WTC11 (cell line): ENCODE results near the gene CXXC1. TPM values are rescaled to one million over a fixed set of nuclear protein-coding genes. Genes with fewer than 3 reads are reported as not detected.

Experiments used
- ATAC-seq: fragments of 200-7000 bp; cut with Tn5 transposase; 2 replicates; pipeline ENCODE4 v1.10.0; 2021; ENCODE audit warnings: mild to moderate bottlenecking, moderate library complexity
- CTCF ChIA-PET: fragments of 300-600 bp; sonication (Branson Sonifier 250); formaldehyde crosslinking; loops from one replicate; lab custom pipeline; 2021; ENCODE audit warnings: antibody characterized with exemption; lab: Charles Lee
- POLR2A ChIA-PET: fragments of 350-600 bp; sonication (Branson Sonifier 250); formaldehyde crosslinking; loops from one replicate; lab custom pipeline; 2021; ENCODE audit warnings: antibody characterized with exemption; lab: Charles Lee
- DNase-seq: peaks from one replicate; pipeline ENCODE4 v3.0.0; 2021; ENCODE audit warnings: low spot score
- H3K27ac Mint-ChIP-seq: 2 replicates; pipeline ENCODE4 v1.8.0; 2021; ENCODE audit warnings: mixed read lengths
- H3K27me3 Mint-ChIP-seq: 2 replicates; pipeline ENCODE4 v1.8.0; 2021; ENCODE audit warnings: low read depth, mild to moderate bottlenecking, moderate library complexity, mixed read lengths
- H3K36me3 Mint-ChIP-seq: 2 replicates; pipeline ENCODE4 v1.8.0; 2021; ENCODE audit warnings: mixed read lengths
- H3K4me1 Mint-ChIP-seq: 2 replicates; pipeline ENCODE4 v1.8.0; 2022; ENCODE audit warnings: mixed read lengths
- H3K4me3 Mint-ChIP-seq: 2 replicates; pipeline ENCODE4 v1.8.0; 2021; ENCODE audit warnings: mild to moderate bottlenecking, moderate library complexity, mixed read lengths
- H3K9me3 Mint-ChIP-seq: 2 replicates; pipeline ENCODE4 v1.8.0; 2021; ENCODE audit warnings: mixed read lengths
- CBFB ChIP-seq: sonication (generic); formaldehyde crosslinking; IDR thresholded peaks from 2 replicates; pipeline ENCODE4 v1.8.1; 2022; ENCODE audit warnings: mild to moderate bottlenecking, low read depth, missing genetic modification reagents
- FOXP1 ChIP-seq: sonication (generic); formaldehyde crosslinking; IDR thresholded peaks from 2 replicates; pipeline ENCODE4 v1.8.0; 2022; ENCODE audit warnings: missing genetic modification reagents, mild to moderate bottlenecking, moderate library complexity, borderline replicate concordance
- GABPB1 ChIP-seq: sonication (generic); formaldehyde crosslinking; IDR thresholded peaks from 2 replicates; pipeline ENCODE4 v1.8.1; 2023; ENCODE audit warnings: mild to moderate bottlenecking, missing genetic modification reagents
- JUN ChIP-seq: sonication (generic); formaldehyde crosslinking; IDR thresholded peaks from 2 replicates; pipeline ENCODE4 v1.8.0; 2023; ENCODE audit warnings: mild to moderate bottlenecking, missing genetic modification reagents
- KAT7 ChIP-seq: sonication (generic); formaldehyde crosslinking; IDR thresholded peaks from 2 replicates; pipeline ENCODE4 v1.8.1; 2023; ENCODE audit warnings: missing genetic modification reagents, mild to moderate bottlenecking, borderline replicate concordance
- NFATC4 ChIP-seq: fragments of 250-450 bp; sonication (Bioruptor Pico); IDR thresholded peaks from 2 replicates; pipeline ENCODE4 v1.9.0; 2021; ENCODE audit warnings: mild to moderate bottlenecking
- NFE2L1 ChIP-seq: sonication (generic); formaldehyde crosslinking; IDR thresholded peaks from 2 replicates; pipeline ENCODE4 v1.8.1; 2023; ENCODE audit warnings: missing genetic modification reagents
- NFYB ChIP-seq: sonication (generic); formaldehyde crosslinking; conservative IDR thresholded peaks from 2 replicates; pipeline ENCODE4 v1.8.0; 2022; ENCODE audit warnings: low read depth, missing genetic modification reagents
- TEAD1 ChIP-seq: sonication (generic); formaldehyde crosslinking; IDR thresholded peaks from 2 replicates; pipeline ENCODE4 v1.8.0; 2022; ENCODE audit warnings: mild to moderate bottlenecking, missing genetic modification reagents
- TP53 ChIP-seq: sonication (generic); formaldehyde crosslinking; IDR thresholded peaks from 2 replicates; pipeline ENCODE4 v1.8.1; 2023; ENCODE audit warnings: mild to moderate bottlenecking, missing genetic modification reagents
- ZNF138 ChIP-seq: sonication (generic); formaldehyde crosslinking; conservative IDR thresholded peaks from 2 replicates; pipeline ENCODE4 v1.8.1; 2022; ENCODE audit warnings: mild to moderate bottlenecking, moderate library complexity, missing genetic modification reagents
- ZNF396 ChIP-seq: fragments of 250-450 bp; sonication (Bioruptor Pico); IDR thresholded peaks from 2 replicates; pipeline ENCODE4 v1.8.0; 2021; ENCODE audit warnings: mild to moderate bottlenecking, moderate library complexity, borderline replicate concordance
- ZNF671 ChIP-seq: fragments of 250-450 bp; sonication (Bioruptor Pico); IDR thresholded peaks from 2 replicates; pipeline ENCODE4 v1.8.0; 2021; ENCODE audit warnings: mild to moderate bottlenecking
- total RNA-seq: library from RNA; stranded (reverse); gene quantifications from 3 replicates; pipeline ENCODE4 v1.2.3, GENCODE V29; 2021
- TF ChIP-seq, protein P1 (sequence below): sonication (generic); formaldehyde crosslinking; IDR thresholded peaks from 2 replicates; pipeline ENCODE4 v1.8.0; 2023; ENCODE audit warnings: missing genetic modification reagents, mild to moderate bottlenecking, borderline replicate concordance
- TF ChIP-seq, protein P2 (sequence below): sonication (generic); formaldehyde crosslinking; IDR thresholded peaks from 2 replicates; pipeline ENCODE4 v1.8.0; 2022; ENCODE audit warnings: mild to moderate bottlenecking, missing genetic modification reagents
- TF ChIP-seq, protein P3 (sequence below): sonication (generic); formaldehyde crosslinking; conservative IDR thresholded peaks from 2 replicates; pipeline ENCODE4 v1.8.1; 2023; ENCODE audit warnings: mild to moderate bottlenecking, low read depth, missing genetic modification reagents, moderate library complexity
- TF ChIP-seq, protein P4 (sequence below): sonication (generic); formaldehyde crosslinking; IDR thresholded peaks from 2 replicates; pipeline ENCODE4 v1.8.1; 2023; ENCODE audit warnings: mild to moderate bottlenecking, missing genetic modification reagents, borderline replicate concordance
- TF ChIP-seq, protein P5 (sequence below): fragments of 250-450 bp; sonication (Bioruptor Pico); IDR thresholded peaks from 2 replicates; pipeline ENCODE4 v1.8.0; 2021; ENCODE audit warnings: mild to moderate bottlenecking
- TF ChIP-seq, protein P6 (sequence below): sonication (generic); formaldehyde crosslinking; IDR thresholded peaks from 2 replicates; pipeline ENCODE4 v1.8.1; 2023; ENCODE audit warnings: mild to moderate bottlenecking, missing genetic modification reagents

CXXC1 gene
- total RNA-seq, 1 experiment from 2014 or later: 94.5 TPM

DNA sequence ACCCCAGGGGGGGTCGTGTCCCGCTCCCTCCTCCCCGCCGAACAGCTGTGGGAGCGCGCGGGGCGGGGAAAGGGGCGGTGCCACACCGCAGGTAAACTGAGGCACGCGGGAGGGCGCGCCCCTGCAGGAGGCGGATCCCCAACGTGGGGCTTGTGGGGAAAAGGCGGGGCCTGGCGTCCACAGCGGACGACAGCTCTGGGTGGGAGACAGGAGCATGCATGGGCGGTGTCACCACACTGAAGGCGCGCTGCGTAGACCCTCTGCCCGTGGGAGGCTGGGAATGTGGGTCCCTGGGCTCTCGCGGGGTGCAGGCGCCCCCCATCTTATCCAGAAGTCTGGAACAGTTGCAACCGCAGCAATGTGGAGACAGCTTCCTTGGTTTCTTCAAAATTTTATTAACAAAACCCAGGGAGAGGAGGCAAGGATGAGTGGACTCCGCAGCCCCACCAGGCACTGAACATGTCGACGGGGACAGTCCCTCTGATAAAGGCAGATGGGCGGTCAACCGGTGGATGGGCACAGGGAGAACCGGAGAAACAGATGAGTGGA is 5.4 kb downstream of the CXXC1 start (continued):
- TF ChIP-seq, protein P1, sequence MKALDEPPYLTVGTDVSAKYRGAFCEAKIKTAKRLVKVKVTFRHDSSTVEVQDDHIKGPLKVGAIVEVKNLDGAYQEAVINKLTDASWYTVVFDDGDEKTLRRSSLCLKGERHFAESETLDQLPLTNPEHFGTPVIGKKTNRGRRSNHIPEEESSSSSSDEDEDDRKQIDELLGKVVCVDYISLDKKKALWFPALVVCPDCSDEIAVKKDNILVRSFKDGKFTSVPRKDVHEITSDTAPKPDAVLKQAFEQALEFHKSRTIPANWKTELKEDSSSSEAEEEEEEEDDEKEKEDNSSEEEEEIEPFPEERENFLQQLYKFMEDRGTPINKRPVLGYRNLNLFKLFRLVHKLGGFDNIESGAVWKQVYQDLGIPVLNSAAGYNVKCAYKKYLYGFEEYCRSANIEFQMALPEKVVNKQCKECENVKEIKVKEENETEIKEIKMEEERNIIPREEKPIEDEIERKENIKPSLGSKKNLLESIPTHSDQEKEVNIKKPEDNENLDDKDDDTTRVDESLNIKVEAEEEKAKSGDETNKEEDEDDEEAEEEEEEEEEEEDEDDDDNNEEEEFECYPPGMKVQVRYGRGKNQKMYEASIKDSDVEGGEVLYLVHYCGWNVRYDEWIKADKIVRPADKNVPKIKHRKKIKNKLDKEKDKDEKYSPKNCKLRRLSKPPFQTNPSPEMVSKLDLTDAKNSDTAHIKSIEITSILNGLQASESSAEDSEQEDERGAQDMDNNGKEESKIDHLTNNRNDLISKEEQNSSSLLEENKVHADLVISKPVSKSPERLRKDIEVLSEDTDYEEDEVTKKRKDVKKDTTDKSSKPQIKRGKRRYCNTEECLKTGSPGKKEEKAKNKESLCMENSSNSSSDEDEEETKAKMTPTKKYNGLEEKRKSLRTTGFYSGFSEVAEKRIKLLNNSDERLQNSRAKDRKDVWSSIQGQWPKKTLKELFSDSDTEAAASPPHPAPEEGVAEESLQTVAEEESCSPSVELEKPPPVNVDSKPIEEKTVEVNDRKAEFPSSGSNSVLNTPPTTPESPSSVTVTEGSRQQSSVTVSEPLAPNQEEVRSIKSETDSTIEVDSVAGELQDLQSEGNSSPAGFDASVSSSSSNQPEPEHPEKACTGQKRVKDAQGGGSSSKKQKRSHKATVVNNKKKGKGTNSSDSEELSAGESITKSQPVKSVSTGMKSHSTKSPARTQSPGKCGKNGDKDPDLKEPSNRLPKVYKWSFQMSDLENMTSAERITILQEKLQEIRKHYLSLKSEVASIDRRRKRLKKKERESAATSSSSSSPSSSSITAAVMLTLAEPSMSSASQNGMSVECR (CRISPR knock-in tag): no peak
- TF ChIP-seq ZNF138 (CRISPR knock-in tag) (no peak), ZNF671 (no peak), NFE2L1 (CRISPR knock-in tag) (no peak), JUN (no peak), TEAD1 (CRISPR knock-in tag) (no peak)

DNA sequence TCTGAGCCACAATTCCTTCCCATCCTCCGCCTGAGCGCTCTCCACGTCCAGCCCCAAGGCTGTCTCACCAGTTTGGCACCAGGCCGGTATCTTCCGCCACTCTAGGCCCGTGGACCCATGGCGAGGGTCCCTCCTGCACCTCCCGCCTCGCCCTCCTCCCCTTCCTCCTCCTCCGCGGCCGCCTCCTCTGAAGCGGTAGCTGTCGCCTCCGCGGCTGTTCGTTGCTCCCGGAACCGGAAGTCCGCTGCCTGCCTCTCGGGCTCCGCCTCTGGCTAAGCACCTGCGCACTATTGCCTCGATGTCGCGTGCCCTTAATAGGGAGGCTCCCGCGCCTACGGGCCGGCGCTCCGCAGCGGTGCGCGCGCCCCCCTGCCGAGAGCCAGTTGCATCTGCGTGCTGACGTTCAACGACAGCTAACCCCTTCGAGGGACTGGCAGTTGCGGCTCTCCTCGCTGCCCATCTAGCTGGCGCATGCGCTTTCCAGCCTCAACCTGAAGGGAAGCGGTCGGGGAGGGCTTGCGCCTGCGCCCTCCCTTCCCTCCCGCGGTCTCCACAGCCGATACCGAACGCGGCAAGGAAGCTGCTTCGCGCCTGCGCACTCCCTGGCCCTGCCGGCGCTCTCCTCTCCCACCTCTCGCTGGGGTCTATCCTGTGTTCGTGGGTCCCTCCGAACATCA is 6.1 kb downstream of the CXXC1 start, which contains the start of gene MBD1:
Gene MBD1 (minus strand): TSS at position 229 of the 677 bp plus-strand sequence. CDS start 1,531 bp downstream, outside the sequence.
- peak; percentile 93 for DNase-seq
- H3K36me3 Mint-ChIP-seq: peaks cover 43% of the 10 kb centered on the region
- peak within 1 kb of the TSS; percentile 98 for H3K4me3 Mint-ChIP-seq
- no peaks in the 10 kb centered on the region for H3K9me3 Mint-ChIP-seq
- POLR2A ChIA-PET: interaction anchor here (1.2 kb wide), 2 partner anchors 13 to 75 kb away, joined by 3 to 4 read pairs; no protein-coding TSS in a partner anchor
- CTCF ChIA-PET: interaction anchor here (0.9 to 1.8 kb wide), 9 partner anchors 9 to 148 kb away, joined by 3 to 21 read pairs (median 6); partner anchors contain the start of gene CFAP53
- H3K4me1 Mint-ChIP-seq: peaks cover 20% of the 10 kb centered on the region
- H3K27ac Mint-ChIP-seq: peak within 1 kb of the TSS; percentile 97
- ATAC-seq: peak; percentile 87
- H3K27me3 Mint-ChIP-seq: no peaks in the 10 kb centered on the region
- TF ChIP-seq, protein P2, sequence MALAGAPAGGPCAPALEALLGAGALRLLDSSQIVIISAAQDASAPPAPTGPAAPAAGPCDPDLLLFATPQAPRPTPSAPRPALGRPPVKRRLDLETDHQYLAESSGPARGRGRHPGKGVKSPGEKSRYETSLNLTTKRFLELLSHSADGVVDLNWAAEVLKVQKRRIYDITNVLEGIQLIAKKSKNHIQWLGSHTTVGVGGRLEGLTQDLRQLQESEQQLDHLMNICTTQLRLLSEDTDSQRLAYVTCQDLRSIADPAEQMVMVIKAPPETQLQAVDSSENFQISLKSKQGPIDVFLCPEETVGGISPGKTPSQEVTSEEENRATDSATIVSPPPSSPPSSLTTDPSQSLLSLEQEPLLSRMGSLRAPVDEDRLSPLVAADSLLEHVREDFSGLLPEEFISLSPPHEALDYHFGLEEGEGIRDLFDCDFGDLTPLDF (CRISPR knock-in tag): peak; percentile 64; the same call in 1 of the 2 replicates
- TF ChIP-seq NFATC4 (CRISPR knock-in tag) (no peak), NFYB (CRISPR knock-in tag) (no peak), TEAD1 (CRISPR knock-in tag) (no peak; the same call in 1 of the 2 replicates), FOXP1 (CRISPR knock-in tag) (peak; percentile 79), CBFB (CRISPR knock-in tag) (no peak), KAT7 (0 out of 2 replicates have a peak, but pooled peaks have one; percentile 60), TP53 (no peak; the same call in 1 of the 2 replicates), GABPB1 (peak; percentile 82), ZNF396 (CRISPR knock-in tag) (no peak)
- TF ChIP-seq, protein P3, sequence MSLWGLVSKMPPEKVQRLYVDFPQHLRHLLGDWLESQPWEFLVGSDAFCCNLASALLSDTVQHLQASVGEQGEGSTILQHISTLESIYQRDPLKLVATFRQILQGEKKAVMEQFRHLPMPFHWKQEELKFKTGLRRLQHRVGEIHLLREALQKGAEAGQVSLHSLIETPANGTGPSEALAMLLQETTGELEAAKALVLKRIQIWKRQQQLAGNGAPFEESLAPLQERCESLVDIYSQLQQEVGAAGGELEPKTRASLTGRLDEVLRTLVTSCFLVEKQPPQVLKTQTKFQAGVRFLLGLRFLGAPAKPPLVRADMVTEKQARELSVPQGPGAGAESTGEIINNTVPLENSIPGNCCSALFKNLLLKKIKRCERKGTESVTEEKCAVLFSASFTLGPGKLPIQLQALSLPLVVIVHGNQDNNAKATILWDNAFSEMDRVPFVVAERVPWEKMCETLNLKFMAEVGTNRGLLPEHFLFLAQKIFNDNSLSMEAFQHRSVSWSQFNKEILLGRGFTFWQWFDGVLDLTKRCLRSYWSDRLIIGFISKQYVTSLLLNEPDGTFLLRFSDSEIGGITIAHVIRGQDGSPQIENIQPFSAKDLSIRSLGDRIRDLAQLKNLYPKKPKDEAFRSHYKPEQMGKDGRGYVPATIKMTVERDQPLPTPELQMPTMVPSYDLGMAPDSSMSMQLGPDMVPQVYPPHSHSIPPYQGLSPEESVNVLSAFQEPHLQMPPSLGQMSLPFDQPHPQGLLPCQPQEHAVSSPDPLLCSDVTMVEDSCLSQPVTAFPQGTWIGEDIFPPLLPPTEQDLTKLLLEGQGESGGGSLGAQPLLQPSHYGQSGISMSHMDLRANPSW (CRISPR knock-in tag): no peak
- TF ChIP-seq, protein P4, sequence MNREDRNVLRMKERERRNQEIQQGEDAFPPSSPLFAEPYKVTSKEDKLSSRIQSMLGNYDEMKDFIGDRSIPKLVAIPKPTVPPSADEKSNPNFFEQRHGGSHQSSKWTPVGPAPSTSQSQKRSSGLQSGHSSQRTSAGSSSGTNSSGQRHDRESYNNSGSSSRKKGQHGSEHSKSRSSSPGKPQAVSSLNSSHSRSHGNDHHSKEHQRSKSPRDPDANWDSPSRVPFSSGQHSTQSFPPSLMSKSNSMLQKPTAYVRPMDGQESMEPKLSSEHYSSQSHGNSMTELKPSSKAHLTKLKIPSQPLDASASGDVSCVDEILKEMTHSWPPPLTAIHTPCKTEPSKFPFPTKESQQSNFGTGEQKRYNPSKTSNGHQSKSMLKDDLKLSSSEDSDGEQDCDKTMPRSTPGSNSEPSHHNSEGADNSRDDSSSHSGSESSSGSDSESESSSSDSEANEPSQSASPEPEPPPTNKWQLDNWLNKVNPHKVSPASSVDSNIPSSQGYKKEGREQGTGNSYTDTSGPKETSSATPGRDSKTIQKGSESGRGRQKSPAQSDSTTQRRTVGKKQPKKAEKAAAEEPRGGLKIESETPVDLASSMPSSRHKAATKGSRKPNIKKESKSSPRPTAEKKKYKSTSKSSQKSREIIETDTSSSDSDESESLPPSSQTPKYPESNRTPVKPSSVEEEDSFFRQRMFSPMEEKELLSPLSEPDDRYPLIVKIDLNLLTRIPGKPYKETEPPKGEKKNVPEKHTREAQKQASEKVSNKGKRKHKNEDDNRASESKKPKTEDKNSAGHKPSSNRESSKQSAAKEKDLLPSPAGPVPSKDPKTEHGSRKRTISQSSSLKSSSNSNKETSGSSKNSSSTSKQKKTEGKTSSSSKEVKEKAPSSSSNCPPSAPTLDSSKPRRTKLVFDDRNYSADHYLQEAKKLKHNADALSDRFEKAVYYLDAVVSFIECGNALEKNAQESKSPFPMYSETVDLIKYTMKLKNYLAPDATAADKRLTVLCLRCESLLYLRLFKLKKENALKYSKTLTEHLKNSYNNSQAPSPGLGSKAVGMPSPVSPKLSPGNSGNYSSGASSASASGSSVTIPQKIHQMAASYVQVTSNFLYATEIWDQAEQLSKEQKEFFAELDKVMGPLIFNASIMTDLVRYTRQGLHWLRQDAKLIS (CRISPR knock-in tag): 0 out of 2 replicates have a peak, but pooled peaks have one; percentile 63
- TF ChIP-seq, protein P5, sequence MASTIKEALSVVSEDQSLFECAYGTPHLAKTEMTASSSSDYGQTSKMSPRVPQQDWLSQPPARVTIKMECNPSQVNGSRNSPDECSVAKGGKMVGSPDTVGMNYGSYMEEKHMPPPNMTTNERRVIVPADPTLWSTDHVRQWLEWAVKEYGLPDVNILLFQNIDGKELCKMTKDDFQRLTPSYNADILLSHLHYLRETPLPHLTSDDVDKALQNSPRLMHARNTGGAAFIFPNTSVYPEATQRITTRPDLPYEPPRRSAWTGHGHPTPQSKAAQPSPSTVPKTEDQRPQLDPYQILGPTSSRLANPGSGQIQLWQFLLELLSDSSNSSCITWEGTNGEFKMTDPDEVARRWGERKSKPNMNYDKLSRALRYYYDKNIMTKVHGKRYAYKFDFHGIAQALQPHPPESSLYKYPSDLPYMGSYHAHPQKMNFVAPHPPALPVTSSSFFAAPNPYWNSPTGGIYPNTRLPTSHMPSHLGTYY (CRISPR knock-in tag): no peak
- TF ChIP-seq, protein P6, sequence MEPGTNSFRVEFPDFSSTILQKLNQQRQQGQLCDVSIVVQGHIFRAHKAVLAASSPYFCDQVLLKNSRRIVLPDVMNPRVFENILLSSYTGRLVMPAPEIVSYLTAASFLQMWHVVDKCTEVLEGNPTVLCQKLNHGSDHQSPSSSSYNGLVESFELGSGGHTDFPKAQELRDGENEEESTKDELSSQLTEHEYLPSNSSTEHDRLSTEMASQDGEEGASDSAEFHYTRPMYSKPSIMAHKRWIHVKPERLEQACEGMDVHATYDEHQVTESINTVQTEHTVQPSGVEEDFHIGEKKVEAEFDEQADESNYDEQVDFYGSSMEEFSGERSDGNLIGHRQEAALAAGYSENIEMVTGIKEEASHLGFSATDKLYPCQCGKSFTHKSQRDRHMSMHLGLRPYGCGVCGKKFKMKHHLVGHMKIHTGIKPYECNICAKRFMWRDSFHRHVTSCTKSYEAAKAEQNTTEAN: peak; percentile 32; the same call in 1 of the 2 replicates
